B cell (primary cell): ENCODE results near the gene LMAN2. TPM values are rescaled to one million over a fixed set of nuclear protein-coding genes. Genes with fewer than 3 reads are reported as not detected.
"Not testable (repeated sequence)": the region's sequence is repeated elsewhere in the genome, so short reads cannot be mapped to it uniquely, and the experiment has no call there.

Source experiments
- ATAC-seq: fragments of 200-7000 bp; cut with Tn5 transposase; one replicate; pipeline ENCODE4 v1.10.0; 2021; ENCODE audit warnings: low read depth, mild to moderate bottlenecking, moderate number of reproducible peaks, moderate library complexity
- CTCF ChIA-PET: fragments of 350-600 bp; sonication (Branson Sonifier 250); formaldehyde crosslinking; loops from one replicate; lab custom pipeline; 2021; ENCODE audit warnings: antibody characterized with exemption, inconsistent platforms; lab: Charles Lee
- POLR2A ChIA-PET: fragments of 350-600 bp; sonication (Branson Sonifier 250); formaldehyde crosslinking; loops from one replicate; lab custom pipeline; 2021; ENCODE audit warnings: antibody characterized with exemption; lab: Charles Lee
- DNase-seq: peaks from one replicate; pipeline ENCODE4 v3.0.0; 2013
- H2AFZ ChIP-seq: 2 replicates; pipeline ENCODE4 v1.6.1; 2012; ENCODE audit warnings: mild to moderate bottlenecking, low read depth, low read length; ENCODE audit not compliant: insufficient read depth, poor library complexity, severe bottlenecking
- H3K27ac ChIP-seq, 2 donors: 1 replicate in 1 of 2; 2 replicates in 1 of 2; pipeline ENCODE4 v1.5.1; 2012 to 2013; ENCODE audit warnings: low read length in 2 of 2, mild to moderate bottlenecking in 2 of 2, moderate library complexity in 1 of 2
- H3K27me3 ChIP-seq, 4 experiments: fragments of 200-600 bp in 1 of 4; sonication (generic) in 1 of 4; replicated peaks in 1 of 4; 1 replicate in 2 of 4; 2 replicates in 2 of 4; pipeline versions ENCODE4 v1.6.1 to v1.7.0; 2013 to 2016; ENCODE audit warnings: low read length in 3 of 4, mild to moderate bottlenecking in 2 of 4, mixed read lengths in 1 of 4, moderate library complexity in 1 of 4; ENCODE audit not compliant: insufficient read depth in 4 of 4, control insufficient read depth in 3 of 4; ENCODE audit errors: control extremely low read depth in 1 of 4
- H3K36me3 ChIP-seq, 2 experiments: replicated peaks in 1 of 2; 1 replicate in 1 of 2; 2 replicates in 1 of 2; pipeline versions ENCODE4 v1.6.1 to v1.7.1; 2013; ENCODE audit warnings: low read length in 1 of 2; ENCODE audit not compliant: insufficient read depth in 2 of 2, control insufficient read depth in 1 of 2; ENCODE audit errors: control extremely low read depth in 1 of 2, extremely low read depth in 1 of 2
- H3K4me1 ChIP-seq, 2 donors: fragments of 200-600 bp in 1 of 2; sonication (generic) in 1 of 2; 1 replicate in 1 of 2; 2 replicates in 1 of 2; pipeline versions ENCODE4 v1.5.1 to v1.6.1; 2013 to 2017; ENCODE audit warnings: low read length in 2 of 2; ENCODE audit not compliant: control insufficient read depth in 2 of 2, insufficient read depth in 2 of 2
- H3K4me2 ChIP-seq: replicated peaks from 2 replicates; pipeline ENCODE3; 2012; ENCODE audit warnings: mild to moderate bottlenecking, low read depth, low read length; ENCODE audit not compliant: poor library complexity, severe bottlenecking
- H3K4me3 ChIP-seq, 5 experiments: fragments of 200-600 bp in 1 of 5; sonication (generic) in 1 of 5; 1 replicate in 3 of 5; 2 replicates in 2 of 5; pipeline versions ENCODE4 v1.5.1 to v1.7.0; 2011 to 2016; ENCODE audit warnings: low read length in 4 of 5, mild to moderate bottlenecking in 4 of 5, low read depth in 2 of 5, control low read depth in 1 of 5, moderate library complexity in 1 of 5; ENCODE audit not compliant: insufficient read depth in 1 of 5; ENCODE audit errors: control extremely low read depth in 1 of 5, extremely low read depth in 1 of 5
- H3K79me2 ChIP-seq: fragments of 200-600 bp; sonication (generic); one replicate; pipeline ENCODE4 v1.6.0; 2016; ENCODE audit warnings: low read length; ENCODE audit not compliant: control insufficient read depth, insufficient read depth
- H3K9ac ChIP-seq: fragments of 200-600 bp; sonication (generic); 2 replicates; pipeline ENCODE4 v1.6.1; 2017; ENCODE audit warnings: mild to moderate bottlenecking, low read length, moderate library complexity
- H3K9me3 ChIP-seq, 3 donors: one replicate each; pipeline versions ENCODE4 v1.6.1 to v1.7.1; 2013; ENCODE audit warnings: low read length in 2 of 3; ENCODE audit not compliant: control insufficient read depth in 2 of 3, insufficient read depth in 1 of 3; ENCODE audit errors: control extremely low read depth in 1 of 3
- H4K20me1 ChIP-seq: 2 replicates; pipeline ENCODE4 v1.6.0; 2012; ENCODE audit warnings: mild to moderate bottlenecking, low read length; ENCODE audit not compliant: insufficient read depth, control insufficient read depth, poor library complexity, severe bottlenecking
- H3K27ac Mint-ChIP-seq: one replicate; pipeline ENCODE4 v1.8.0; 2021; ENCODE audit warnings: mixed read lengths
- H3K27me3 Mint-ChIP-seq: one replicate; pipeline ENCODE4 v1.8.0; 2021; ENCODE audit warnings: mixed read lengths
- H3K4me1 Mint-ChIP-seq: one replicate; pipeline ENCODE4 v1.8.0; 2021; ENCODE audit warnings: mixed read lengths
- H3K4me3 Mint-ChIP-seq: one replicate; pipeline ENCODE4 v1.8.0; 2021; ENCODE audit warnings: mixed read lengths
- H3K9me3 Mint-ChIP-seq: one replicate; pipeline ENCODE4 v1.8.0; 2022; ENCODE audit warnings: mixed read lengths; ENCODE audit not compliant: insufficient read depth
- CTCF ChIP-seq: fragments of 200-600 bp; IDR thresholded peaks from one replicate; pipeline ENCODE4 v1.8.0; 2022; ENCODE audit warnings: antibody characterized with exemption, mild to moderate bottlenecking
- EZH2 ChIP-seq: IDR thresholded peaks from 2 replicates; pipeline ENCODE4 v1.6.1; 2012; ENCODE audit warnings: borderline replicate concordance, low read depth, mild to moderate bottlenecking, moderate library complexity, low read length; ENCODE audit not compliant: insufficient read depth, poor library complexity, severe bottlenecking
- WGBS: methylation state at CpG from one replicate; pipeline ENCODE4 v1.1.5; 2013; ENCODE audit warnings: missing lambda C conversion rate; ENCODE audit not compliant: insufficient coverage; 5-methylcytosine and 5-hydroxymethylcytosine counted together
- intact Hi-C: fragments of 100-400 bp; cut with micrococcal nuclease; formaldehyde crosslinking; loops from one replicate; pipeline ENCODE4 v1.10.0; 2022
- polyA plus RNA-seq: library from polyadenylated mRNA; depleted of rRNA; stranded (reverse); fragments of >200 nt; gene quantifications from 2 replicates; pipeline ENCODE4 v1.2.3, GENCODE V29; 2012
- total RNA-seq, 2 donors: library from RNA; stranded (reverse); fragments of 120-200 nt in 1 of 2; gene quantifications; 1 replicate in 1 of 2; 2 replicates in 1 of 2; pipeline versions ENCODE4 v1.2.3 to v1.2.4, GENCODE V29; 2013 to 2022

LMAN2 gene
- total and polyA plus RNA-seq, 2 donors (not counting 1 experiment from before 2014, with no cell fraction given) = 99.4 to 123 TPM

GRCh38 chr5:177375516-177375915 lies 24.0 kb upstream of the LMAN2 start:
- Histone ChIP-seq H4K20me1 (peaks cover 14% of the 10 kb centered on the region), H3K4me1 (peaks cover 20% of the 10 kb centered on the region in 2 donors), H3K36me3 (peaks cover 0 to 15% of the 10 kb centered on the region in 2 experiments)
- peaks cover 23% of the 10 kb centered on the region for H3K4me1 Mint-ChIP-seq
- H3K4me2 ChIP-seq, H3K79me2 ChIP-seq, intact Hi-C loops, H3K27me3 Mint-ChIP-seq, DNase-seq, H3K4me3 ChIP-seq, H3K9me3 ChIP-seq, H2AFZ ChIP-seq, H3K27ac Mint-ChIP-seq, POLR2A ChIA-PET, CTCF ChIA-PET, H3K9me3 Mint-ChIP-seq, H3K27ac ChIP-seq, H3K27me3 ChIP-seq, H3K4me3 Mint-ChIP-seq, H3K9ac ChIP-seq, ATAC-seq: not testable (repeated sequence)
- 59% methylated on average over 2 of the region's 5 CpGs for WGBS

- peaks cover 31% of the 10 kb centered on the region for H3K4me1 Mint-ChIP-seq
- peak overlapping the region; percentile 65 for H3K27ac Mint-ChIP-seq
- H3K79me2 ChIP-seq = no peaks in the 10 kb centered on the region
- no peak for DNase-seq
- H3K36me3 ChIP-seq = peaks cover 0 to 24% of the 10 kb centered on the region in 2 experiments
- H3K4me1 ChIP-seq = peaks cover 32% of the 10 kb centered on the region in 2 donors
- H3K4me3 ChIP-seq = no peak overlapping the region
- no peak overlapping the region for H3K4me3 Mint-ChIP-seq
- no peaks in the 10 kb centered on the region for H3K9me3 Mint-ChIP-seq
- ATAC-seq = no peak
- TF ChIP-seq CTCF (no peak), EZH2 (no peak)
- H2AFZ ChIP-seq = no peak overlapping the region
- peaks cover 27% of the 10 kb centered on the region for H4K20me1 ChIP-seq
- no peak overlapping the region for H3K27ac ChIP-seq
- H3K9me3 ChIP-seq = no peaks in the 10 kb centered on the region
- ChIA-PET POLR2A (no interaction called here), CTCF (no interaction called here)
- H3K9ac ChIP-seq = no peak overlapping the region
- H3K27me3 ChIP-seq = no peaks in the 10 kb centered on the region
- 86% methylated on average over 2 of the region's 5 CpGs for WGBS
- H3K27me3 Mint-ChIP-seq = no peaks in the 10 kb centered on the region
- intact Hi-C loops = no loop called here
- H3K4me2 ChIP-seq = no peak overlapping the region
Measured at GRCh38 chr5:177374211-177374610, 22.7 kb upstream of the LMAN2 start.
